ENCODE measurements around the gene PNPLA8.

The PNPLA8 gene

GRCh38 chr7:108440613-108441012 lies 85.3 kb downstream of the PNPLA8 start:
- TF ChIP-seq CTCF (conservative IDR thresholded peaks at IDR 0.05; ENCODE audit: low read depth, low read length) = no peak
- H3K27ac ChIP-seq = no peak overlapping the region

GRCh38 chr7:108436906-108437305 lies 89.0 kb downstream of the PNPLA8 start:
- Histone ChIP-seq H3K36me3 (ENCODE audit: insufficient read depth) (no peaks in the 10 kb centered on the region), H3K4me1 (ENCODE audit: low read depth, poor library complexity, severe bottlenecking) (peaks cover 27% of the 10 kb centered on the region), H3K79me2 (ENCODE audit: insufficient read depth, low read depth) (peaks cover 32% of the 10 kb centered on the region; the same call in 1 of the 2 replicates), H3K9ac (no peak overlapping the region), H4K20me1 (ENCODE audit: insufficient read depth) (no peaks in the 10 kb centered on the region), H3K4me3 (IDR thresholded peaks at IDR 0.05; ENCODE audit: insufficient read depth, low read depth, low read length) (no peak overlapping the region), H3K27ac (no peak overlapping the region), H3K4me2 (no peak overlapping the region), H2AFZ (ENCODE audit: low read depth) (no peak overlapping the region), H3K27me3 (ENCODE audit: insufficient read depth, low read depth) (no peaks in the 10 kb centered on the region)
- no peak for TF ChIP-seq CTCF (conservative IDR thresholded peaks at IDR 0.05; ENCODE audit: low read depth, low read length)

More at GRCh38 chr7:108440613-108441012, 85.3 kb downstream of the PNPLA8 start:
- no peaks in the 10 kb centered on the region for H3K36me3 ChIP-seq (ENCODE audit: insufficient read depth)
- H3K4me1 ChIP-seq (ENCODE audit: low read depth, poor library complexity, severe bottlenecking) = peaks cover 14% of the 10 kb centered on the region
- H3K27me3 ChIP-seq (ENCODE audit: insufficient read depth, low read depth) = no peaks in the 10 kb centered on the region
- no peak overlapping the region for H3K4me2 ChIP-seq
- no peak overlapping the region for H2AFZ ChIP-seq (ENCODE audit: low read depth)
- H3K4me3 ChIP-seq (IDR thresholded peaks at IDR 0.05; ENCODE audit: insufficient read depth, low read depth, low read length) = no peak overlapping the region
- H3K9ac ChIP-seq = no peak overlapping the region
- no peaks in the 10 kb centered on the region for H4K20me1 ChIP-seq (ENCODE audit: insufficient read depth)
- peaks cover 28% of the 10 kb centered on the region; the same call in 1 of the 2 replicates for H3K79me2 ChIP-seq (ENCODE audit: insufficient read depth, low read depth)

- Histone ChIP-seq H3K79me2 (ENCODE audit: insufficient read depth, low read depth) (peaks cover 36% of the 10 kb centered on the region; the same call in 1 of the 2 replicates), H4K20me1 (ENCODE audit: insufficient read depth) (no peaks in the 10 kb centered on the region), H3K27me3 (ENCODE audit: insufficient read depth, low read depth) (no peaks in the 10 kb centered on the region), H3K9ac (no peak overlapping the region), H3K27ac (peak overlapping the region; percentile 16; the same call in 1 of the 2 replicates), H2AFZ (ENCODE audit: low read depth) (no peak overlapping the region), H3K4me2 (no peak overlapping the region), H3K4me3 (IDR thresholded peaks at IDR 0.05; ENCODE audit: insufficient read depth, low read depth, low read length) (no peak overlapping the region), H3K36me3 (ENCODE audit: insufficient read depth) (no peaks in the 10 kb centered on the region), H3K4me1 (ENCODE audit: low read depth, poor library complexity, severe bottlenecking) (peaks cover 35% of the 10 kb centered on the region)
- no peak for TF ChIP-seq CTCF (conservative IDR thresholded peaks at IDR 0.05; ENCODE audit: low read depth, low read length)
These were observed 91.9 kb downstream of the PNPLA8 start for GRCh38 chr7:108434010-108434409.

- Histone ChIP-seq H3K27me3 (ENCODE audit: insufficient read depth, low read depth) (no peaks in the 10 kb centered on the region), H3K27ac (no peak overlapping the region), H3K36me3 (ENCODE audit: insufficient read depth) (no peaks in the 10 kb centered on the region), H2AFZ (ENCODE audit: low read depth) (no peak overlapping the region), H3K4me3 (IDR thresholded peaks at IDR 0.05; ENCODE audit: insufficient read depth, low read depth, low read length) (no peak overlapping the region), H3K9ac (no peak overlapping the region), H3K4me2 (no peak overlapping the region), H3K79me2 (ENCODE audit: insufficient read depth, low read depth) (peaks cover 18% of the 10 kb centered on the region; the same call in 1 of the 2 replicates), H4K20me1 (ENCODE audit: insufficient read depth) (no peaks in the 10 kb centered on the region), H3K4me1 (ENCODE audit: low read depth, poor library complexity, severe bottlenecking) (peaks cover 35% of the 10 kb centered on the region)
- TF ChIP-seq CTCF (conservative IDR thresholded peaks at IDR 0.05; ENCODE audit: low read depth, low read length) = no peak
These were observed 94.8 kb downstream of the PNPLA8 start for GRCh38 chr7:108431099-108431498.

Data from KMS-11 (cell line).